Measurements from ENCODE around the gene MEN1. TPM values are rescaled to one million over a fixed set of nuclear protein-coding genes. Genes with fewer than 3 reads are reported as not detected.

The MEN1 gene
- total and polyA plus RNA-seq, 2 of the 13 experiments (the other 11 are each of a cell fraction or from before 2014, with no cell fraction given) = 20.5 to 27.3 TPM

DNA sequence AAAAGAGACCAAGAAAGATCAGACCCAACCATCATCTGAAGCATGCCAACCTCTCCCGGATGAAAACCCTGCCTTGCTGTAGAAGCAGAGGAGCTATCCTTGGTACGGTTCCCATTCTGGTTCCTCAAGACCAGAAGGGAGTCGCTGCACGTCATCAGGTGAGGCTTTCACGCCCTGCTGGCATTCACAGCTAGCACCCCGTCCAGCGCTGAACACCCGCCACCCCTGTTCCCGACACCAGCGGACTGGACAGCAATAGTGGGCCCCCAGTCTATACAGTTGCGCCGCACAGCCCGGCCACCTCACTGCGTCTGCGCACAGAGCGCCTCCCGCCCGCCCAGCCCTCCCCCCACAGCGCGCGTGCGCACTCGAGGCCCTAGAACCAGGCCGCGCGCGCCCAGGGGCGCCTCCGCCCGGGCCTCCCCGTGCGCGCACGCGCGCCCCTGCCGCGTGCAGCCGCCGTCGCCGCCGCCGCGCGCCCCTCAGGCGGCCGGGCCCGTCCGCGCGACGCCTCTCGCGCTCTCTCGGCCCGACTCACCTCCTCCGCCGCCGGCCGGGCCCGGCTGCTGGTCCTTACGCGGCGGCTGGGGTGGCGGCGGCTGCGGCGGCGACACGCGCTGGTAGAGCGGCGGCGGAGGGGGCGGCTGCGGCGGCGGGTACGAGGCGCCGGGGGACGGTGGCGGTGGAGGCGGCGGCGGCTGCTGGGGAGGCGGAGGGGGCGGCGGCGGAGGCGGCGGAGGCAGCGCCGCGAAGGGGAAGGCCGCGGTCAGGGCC is 32.7 kb downstream of the MEN1 start (continued):
- TF ChIP-seq ZNF318 (CRISPR knock-in tag; IDR thresholded peaks at IDR 0.05) (no peak), AKAP8 (CRISPR knock-in tag; IDR thresholded peaks at IDR 0.05) (no peak), YEATS2 (CRISPR knock-in tag; IDR thresholded peaks at IDR 0.05; ENCODE audit: borderline replicate concordance) (no peak), DNMT1 (CRISPR knock-in tag; IDR thresholded peaks at IDR 0.05) (no peak), ZNF605 (CRISPR knock-in tag; IDR thresholded peaks at IDR 0.05) (no peak), EP300 (IDR thresholded peaks at IDR 0.05; ENCODE audit: low read depth in 2 of 2, low read length in 2 of 2) (no peak), EP300 (CRISPR knock-in tag; IDR thresholded peaks at IDR 0.05; ENCODE audit: borderline replicate concordance) (no peak), POGK (CRISPR knock-in tag; conservative IDR thresholded peaks at IDR 0.05) (0 out of 2 replicates have a peak, but pooled peaks have one; percentile 30), TGIF2 (CRISPR knock-in tag; IDR thresholded peaks at IDR 0.05) (0 out of 2 replicates have a peak, but pooled peaks have one; percentile 44)
- TF ChIP-seq, protein P1, sequence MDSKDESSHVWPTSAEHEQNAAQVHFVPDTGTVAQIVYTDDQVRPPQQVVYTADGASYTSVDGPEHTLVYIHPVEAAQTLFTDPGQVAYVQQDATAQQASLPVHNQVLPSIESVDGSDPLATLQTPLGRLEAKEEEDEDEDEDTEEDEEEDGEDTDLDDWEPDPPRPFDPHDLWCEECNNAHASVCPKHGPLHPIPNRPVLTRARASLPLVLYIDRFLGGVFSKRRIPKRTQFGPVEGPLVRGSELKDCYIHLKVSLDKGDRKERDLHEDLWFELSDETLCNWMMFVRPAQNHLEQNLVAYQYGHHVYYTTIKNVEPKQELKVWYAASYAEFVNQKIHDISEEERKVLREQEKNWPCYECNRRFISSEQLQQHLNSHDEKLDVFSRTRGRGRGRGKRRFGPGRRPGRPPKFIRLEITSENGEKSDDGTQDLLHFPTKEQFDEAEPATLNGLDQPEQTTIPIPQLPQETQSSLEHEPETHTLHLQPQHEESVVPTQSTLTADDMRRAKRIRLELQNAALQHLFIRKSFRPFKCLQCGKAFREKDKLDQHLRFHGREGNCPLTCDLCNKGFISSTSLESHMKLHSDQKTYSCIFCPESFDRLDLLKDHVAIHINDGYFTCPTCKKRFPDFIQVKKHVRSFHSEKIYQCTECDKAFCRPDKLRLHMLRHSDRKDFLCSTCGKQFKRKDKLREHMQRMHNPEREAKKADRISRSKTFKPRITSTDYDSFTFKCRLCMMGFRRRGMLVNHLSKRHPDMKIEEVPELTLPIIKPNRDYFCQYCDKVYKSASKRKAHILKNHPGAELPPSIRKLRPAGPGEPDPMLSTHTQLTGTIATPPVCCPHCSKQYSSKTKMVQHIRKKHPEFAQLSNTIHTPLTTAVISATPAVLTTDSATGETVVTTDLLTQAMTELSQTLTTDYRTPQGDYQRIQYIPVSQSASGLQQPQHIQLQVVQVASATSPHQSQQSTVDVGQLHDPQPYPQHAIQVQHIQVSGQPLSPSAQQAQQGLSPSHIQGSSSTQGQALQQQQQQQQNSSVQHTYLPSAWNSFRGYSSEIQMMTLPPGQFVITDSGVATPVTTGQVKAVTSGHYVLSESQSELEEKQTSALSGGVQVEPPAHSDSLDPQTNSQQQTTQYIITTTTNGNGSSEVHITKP (CRISPR knock-in tag; IDR thresholded peaks at IDR 0.05; ENCODE audit: low read depth) = no peak
- TF ChIP-seq, protein P2, sequence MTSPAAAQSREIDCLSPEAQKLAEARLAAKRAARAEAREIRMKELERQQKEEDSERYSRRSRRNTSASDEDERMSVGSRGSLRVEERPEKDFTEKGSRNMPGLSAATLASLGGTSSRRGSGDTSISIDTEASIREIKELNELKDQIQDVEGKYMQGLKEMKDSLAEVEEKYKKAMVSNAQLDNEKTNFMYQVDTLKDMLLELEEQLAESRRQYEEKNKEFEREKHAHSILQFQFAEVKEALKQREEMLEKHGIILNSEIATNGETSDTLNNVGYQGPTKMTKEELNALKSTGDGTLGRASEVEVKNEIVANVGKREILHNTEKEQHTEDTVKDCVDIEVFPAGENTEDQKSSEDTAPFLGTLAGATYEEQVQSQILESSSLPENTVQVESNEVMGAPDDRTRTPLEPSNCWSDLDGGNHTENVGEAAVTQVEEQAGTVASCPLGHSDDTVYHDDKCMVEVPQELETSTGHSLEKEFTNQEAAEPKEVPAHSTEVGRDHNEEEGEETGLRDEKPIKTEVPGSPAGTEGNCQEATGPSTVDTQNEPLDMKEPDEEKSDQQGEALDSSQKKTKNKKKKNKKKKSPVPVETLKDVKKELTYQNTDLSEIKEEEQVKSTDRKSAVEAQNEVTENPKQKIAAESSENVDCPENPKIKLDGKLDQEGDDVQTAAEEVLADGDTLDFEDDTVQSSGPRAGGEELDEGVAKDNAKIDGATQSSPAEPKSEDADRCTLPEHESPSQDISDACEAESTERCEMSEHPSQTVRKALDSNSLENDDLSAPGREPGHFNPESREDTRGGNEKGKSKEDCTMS (CRISPR knock-in tag; conservative IDR thresholded peaks at IDR 0.05) = no peak

All from HepG2 (cell line).